GM12891 (cell line): ENCODE results near the gene RSPO4.

Source experiments
- POLR2A ChIP-seq: IDR thresholded peaks from 2 replicates; pipeline ENCODE4 v1.6.1; 2011; ENCODE audit warnings: low read depth, low read length, control low read depth
- POLR2AphosphoS5 ChIP-seq: IDR thresholded peaks from 2 replicates; pipeline ENCODE4 v1.6.1; 2011; ENCODE audit warnings: low read depth, low read length, control low read depth
- POU2F2 ChIP-seq: IDR thresholded peaks from 2 replicates; pipeline ENCODE4 v1.6.1; 2011; ENCODE audit warnings: low read depth, mild to moderate bottlenecking, control low read depth, low read length, moderate library complexity
- TAF1 ChIP-seq: IDR thresholded peaks from 2 replicates; pipeline ENCODE4 v1.6.1; 2011; ENCODE audit warnings: low read depth, low read length, control low read depth

DNA sequence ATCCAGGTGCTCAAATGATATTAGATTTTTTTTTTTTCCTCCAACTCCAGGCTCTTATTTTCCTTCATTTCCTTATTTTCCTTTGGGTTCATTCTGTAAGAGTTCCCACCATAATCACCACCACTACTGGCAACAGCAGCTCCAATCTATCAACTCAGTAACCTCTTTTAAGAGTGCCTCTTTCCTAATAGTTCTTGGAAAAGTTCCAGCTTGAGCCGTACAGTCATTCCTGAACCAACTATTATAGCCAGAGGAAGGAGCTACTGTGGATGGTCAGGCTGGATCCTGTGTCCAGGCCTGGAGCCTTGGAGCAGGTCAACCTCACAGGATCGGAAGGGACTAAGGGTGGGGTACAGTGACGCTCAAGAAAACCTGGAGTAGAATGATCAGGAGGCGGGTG, 81.8 kb downstream of the RSPO4 start:
- TF ChIP-seq POLR2AphosphoS5: no peak
- TF ChIP-seq TAF1: no peak
- no peak for TF ChIP-seq POLR2A
- no peak for TF ChIP-seq POU2F2
